ENCODE measurements around the gene DISC1.
"Not testable (repeated sequence)": the region's sequence is repeated elsewhere in the genome, so short reads cannot be mapped to it uniquely, and the experiment has no call there.

DISC1 gene

GRCh38 chr1:231728987-231729386, 102.4 kb downstream of the DISC1 start:
- DNase-seq (ENCODE audit: low read depth in 2 of 2): not testable (repeated sequence)

GRCh38 chr1:231729544-231729943, 103.0 kb downstream of the DISC1 start:
- DNase-seq (ENCODE audit: low read depth in 2 of 2): no peak

GRCh38 chr1:231731268-231731667, 104.7 kb downstream of the DISC1 start:
- no peak for DNase-seq (ENCODE audit: low read depth in 2 of 2)

- DNase-seq (ENCODE audit: low read depth in 2 of 2): no peak
Measured at GRCh38 chr1:231733063-231733462, 106.5 kb downstream of the DISC1 start.

- no peak for DNase-seq (ENCODE audit: low read depth in 2 of 2)
Measured at GRCh38 chr1:231733672-231734071, 107.1 kb downstream of the DISC1 start.

GRCh38 chr1:231734417-231734816, 107.8 kb downstream of the DISC1 start:
- DNase-seq (ENCODE audit: low read depth in 2 of 2): no peak

- DNase-seq (ENCODE audit: low read depth in 2 of 2): no peak
Measured at GRCh38 chr1:231735411-231735810, 108.8 kb downstream of the DISC1 start.

GRCh38 chr1:231735941-231736340, 109.4 kb downstream of the DISC1 start:
- no peak for DNase-seq (ENCODE audit: low read depth in 2 of 2)

- DNase-seq (ENCODE audit: low read depth in 2 of 2): no peak
Measured at GRCh38 chr1:231736464-231736863, 109.9 kb downstream of the DISC1 start.

GRCh38 chr1:231738554-231738953, 112.0 kb downstream of the DISC1 start:
- no peak for DNase-seq (ENCODE audit: low read depth in 2 of 2)

- no peak for DNase-seq (ENCODE audit: low read depth in 2 of 2)
Measured at GRCh38 chr1:231743966-231744365, 117.4 kb downstream of the DISC1 start.

- no peak for DNase-seq (ENCODE audit: low read depth in 2 of 2)
Measured at GRCh38 chr1:231748760-231749415, 122.3 kb downstream of the DISC1 start.

GRCh38 chr1:231750296-231750695, 123.7 kb downstream of the DISC1 start:
- DNase-seq (ENCODE audit: low read depth in 2 of 2): no peak

GRCh38 chr1:231750818-231751362, 124.3 kb downstream of the DISC1 start:
- DNase-seq (ENCODE audit: low read depth in 2 of 2): no peak

- no peak for DNase-seq (ENCODE audit: low read depth in 2 of 2)
Measured at GRCh38 chr1:231751415-231751814, 124.8 kb downstream of the DISC1 start.

GRCh38 chr1:231753313-231753712, 126.7 kb downstream of the DISC1 start:
- no peak for DNase-seq (ENCODE audit: low read depth in 2 of 2)

- DNase-seq (ENCODE audit: low read depth in 2 of 2): no peak
Measured at GRCh38 chr1:231757101-231757404, 130.5 kb downstream of the DISC1 start.

- DNase-seq (ENCODE audit: low read depth in 2 of 2): no peak
Measured at GRCh38 chr1:231757759-231758158, 131.2 kb downstream of the DISC1 start.

GRCh38 chr1:231761252-231761651, 134.7 kb downstream of the DISC1 start:
- no peak for DNase-seq (ENCODE audit: low read depth in 2 of 2)

GRCh38 chr1:231761747-231762541, 135.4 kb downstream of the DISC1 start:
- no peak for DNase-seq (ENCODE audit: low read depth in 2 of 2)

- DNase-seq (ENCODE audit: low read depth in 2 of 2): no peak
Measured at GRCh38 chr1:231763456-231763855, 136.9 kb downstream of the DISC1 start.

GRCh38 chr1:231765825-231766224, 139.2 kb downstream of the DISC1 start:
- not testable (repeated sequence) for DNase-seq (ENCODE audit: low read depth in 2 of 2)

- no peak for DNase-seq (ENCODE audit: low read depth in 2 of 2)
Measured at GRCh38 chr1:231767471-231767870, 140.9 kb downstream of the DISC1 start.

Measured in stimulated activated CD4-positive, alpha-beta T cell treated with anti-CD3 and anti-CD28 coated beads, Interleukin-12 subunit alpha, Interleukin-12 subunit beta, amount 100 ng/mL, for 24 hours (primary cell).